Measurements from ENCODE around the gene RASA4B. TPM values are rescaled to one million over a fixed set of nuclear protein-coding genes. Genes with fewer than 3 reads are reported as not detected.

Gene RASA4B
- polyA plus RNA-seq, 1 experiment: 15.0 TPM

- DNase-seq (ENCODE audit: low read depth): no peak
- Histone ChIP-seq H3K4me3 (ENCODE audit: low read depth, low read length) (peak overlapping the region; percentile 96), H3K36me3 (ENCODE audit: control insufficient read depth, insufficient read depth, low read length) (peaks cover 10% of the 10 kb centered on the region), H3K27me3 (ENCODE audit: control insufficient read depth, insufficient read depth, low read length) (no peaks in the 10 kb centered on the region)
- no peak for TF ChIP-seq CTCF (IDR thresholded peaks at IDR 0.05; ENCODE audit: insufficient read depth, low read depth, low read length)
- ChIA-PET CTCF (no interaction called here), POLR2A (no interaction called here)
Measured at GRCh38 chr7:102463841-102464576, 53.6 kb downstream of the RASA4B start.

- ChIA-PET POLR2A (no interaction called here), CTCF (no interaction called here)
- H3K27me3 ChIP-seq (ENCODE audit: control insufficient read depth, insufficient read depth, low read length): no peaks in the 10 kb centered on the region
Measured at GRCh38 chr7:102460467-102460866, 57.1 kb downstream of the RASA4B start.

GRCh38 chr7:102459221-102459844 lies 58.2 kb downstream of the RASA4B start:
- Histone ChIP-seq H3K36me3 (ENCODE audit: control insufficient read depth, insufficient read depth, low read length) (peaks cover 15% of the 10 kb centered on the region), H3K27me3 (ENCODE audit: control insufficient read depth, insufficient read depth, low read length) (no peaks in the 10 kb centered on the region), H3K4me3 (ENCODE audit: low read depth, low read length) (no peak overlapping the region)
- CTCF ChIA-PET: interaction anchor here (1.1 to 1.3 kb wide), 2 partner anchors 18 to 21 kb away, joined by 3 read pairs; no protein-coding TSS in a partner anchor
- no peak for TF ChIP-seq CTCF (IDR thresholded peaks at IDR 0.05; ENCODE audit: insufficient read depth, low read depth, low read length)
- DNase-seq (ENCODE audit: low read depth): no peak
- POLR2A ChIA-PET: no interaction called here

More at GRCh38 chr7:102460467-102460866, 57.1 kb downstream of the RASA4B start:
- no peak for TF ChIP-seq CTCF (IDR thresholded peaks at IDR 0.05; ENCODE audit: insufficient read depth, low read depth, low read length)
- Histone ChIP-seq H3K4me3 (ENCODE audit: low read depth, low read length) (no peak overlapping the region), H3K36me3 (ENCODE audit: control insufficient read depth, insufficient read depth, low read length) (peaks cover 15% of the 10 kb centered on the region)
- no peak for DNase-seq (ENCODE audit: low read depth)

GRCh38 chr7:102457352-102457924 lies 60.1 kb downstream of the RASA4B start:
- ChIA-PET CTCF (no interaction called here), POLR2A (no interaction called here)
- DNase-seq (ENCODE audit: low read depth): no peak
- TF ChIP-seq CTCF (IDR thresholded peaks at IDR 0.05; ENCODE audit: insufficient read depth, low read depth, low read length): no peak
- Histone ChIP-seq H3K27me3 (ENCODE audit: control insufficient read depth, insufficient read depth, low read length) (no peaks in the 10 kb centered on the region), H3K4me3 (ENCODE audit: low read depth, low read length) (no peak overlapping the region), H3K36me3 (ENCODE audit: control insufficient read depth, insufficient read depth, low read length) (peaks cover 15% of the 10 kb centered on the region)

GRCh38 chr7:102456327-102456726 lies 61.2 kb downstream of the RASA4B start:
- Histone ChIP-seq H3K27me3 (ENCODE audit: control insufficient read depth, insufficient read depth, low read length) (no peaks in the 10 kb centered on the region), H3K4me3 (ENCODE audit: low read depth, low read length) (no peak overlapping the region), H3K36me3 (ENCODE audit: control insufficient read depth, insufficient read depth, low read length) (peaks cover 15% of the 10 kb centered on the region)
- no peak for DNase-seq (ENCODE audit: low read depth)
- no peak for TF ChIP-seq CTCF (IDR thresholded peaks at IDR 0.05; ENCODE audit: insufficient read depth, low read depth, low read length)
- CTCF ChIA-PET: no interaction called here
- POLR2A ChIA-PET: no interaction called here

Data from BJ (cell line).